C4-2B (cell line): ENCODE measurements around the gene CRP.

Source experiments
- H3K27ac ChIP-seq: fragments of 450-650 bp; 2 replicates; pipeline ENCODE4 v1.5.1; 2017
- CTCF ChIP-seq: fragments of 450-650 bp; conservative IDR thresholded peaks from 2 replicates; pipeline ENCODE4 v1.5.1; 2017; ENCODE audit warnings: mild to moderate bottlenecking
- ZFX ChIP-seq: fragments of 450-650 bp; IDR thresholded peaks from 2 replicates; pipeline ENCODE4 v1.6.1; 2017

Gene CRP

GRCh38 chr1:159668739-159669138 is 45.6 kb downstream of the CRP start:
- H3K27ac ChIP-seq: no peak overlapping the region
- TF ChIP-seq CTCF (no peak), ZFX (no peak)

GRCh38 chr1:159664247-159664646 is 50.1 kb downstream of the CRP start:
- H3K27ac ChIP-seq: no peak overlapping the region
- TF ChIP-seq ZFX (no peak), CTCF (no peak)

GRCh38 chr1:159663552-159663951 is 50.8 kb downstream of the CRP start:
- TF ChIP-seq CTCF (no peak), ZFX (no peak)
- no peak overlapping the region for H3K27ac ChIP-seq
